ENCODE results near the gene SMARCA1. TPM values are rescaled to one million over a fixed set of nuclear protein-coding genes. Genes with fewer than 3 reads are reported as not detected.

Gene SMARCA1
- total RNA-seq, 1 experiment from 2014 or later, result 88.5 TPM

GRCh38 chrX:129534816-129535578 lies 11.7 kb upstream of the SMARCA1 start:
- Histone ChIP-seq H3K4me2 (no peak overlapping the region), H3K4me3 (no peak overlapping the region), H2AFZ (no peak overlapping the region), H3F3A (ENCODE audit: insufficient read depth, low read depth) (no peaks in the 10 kb centered on the region), H3K79me2 (ENCODE audit: low read depth) (no peaks in the 10 kb centered on the region), H3K4me1 (replicated peaks; ENCODE audit: insufficient read depth) (no peaks in the 10 kb centered on the region; the same call in 1 of the 2 replicates), H3K27ac (no peak overlapping the region), H3K9me3 (ENCODE audit: insufficient read depth, low read depth) (no peaks in the 10 kb centered on the region), H3K27me3 (ENCODE audit: insufficient read depth, low read depth) (no peaks in the 10 kb centered on the region), H3K9me2 (ENCODE audit: insufficient read depth) (no peaks in the 10 kb centered on the region), H3K36me3 (ENCODE audit: low read depth) (no peaks in the 10 kb centered on the region), H4K20me1 (ENCODE audit: insufficient read depth) (no peaks in the 10 kb centered on the region)
- DNase-seq, result no peak
- no TSS peak for BruUV-seq (replicated peaks)
- no peak for TF ChIP-seq EZH2 (IDR thresholded peaks at IDR 0.05; ENCODE audit: low read depth)
- TF ChIP-seq CTCF (conservative IDR thresholded peaks at IDR 0.05), result no peak
- ChIA-PET CTCF (no interaction called here), POLR2A (ENCODE audit: unreplicated experiment) (no interaction called here)
- intact Hi-C loops (cut with micrococcal nuclease; ENCODE audit: unreplicated experiment), result no loop called here

- ChIA-PET CTCF (no interaction called here), POLR2A (ENCODE audit: unreplicated experiment) (no interaction called here)
- Histone ChIP-seq H3K4me2 (no peak overlapping the region), H3K27me3 (ENCODE audit: insufficient read depth, low read depth) (no peaks in the 10 kb centered on the region), H3K9me2 (ENCODE audit: insufficient read depth) (no peaks in the 10 kb centered on the region), H3K4me3 (no peak overlapping the region), H3K79me2 (ENCODE audit: low read depth) (no peaks in the 10 kb centered on the region), H4K20me1 (ENCODE audit: insufficient read depth) (no peaks in the 10 kb centered on the region), H3K4me1 (replicated peaks; ENCODE audit: insufficient read depth) (no peaks in the 10 kb centered on the region), H2AFZ (no peak overlapping the region), H3K9me3 (ENCODE audit: insufficient read depth, low read depth) (no peaks in the 10 kb centered on the region), H3K27ac (no peak overlapping the region), H3K36me3 (ENCODE audit: low read depth) (no peaks in the 10 kb centered on the region), H3F3A (ENCODE audit: insufficient read depth, low read depth) (no peaks in the 10 kb centered on the region)
- no peak for DNase-seq
- intact Hi-C loops (cut with micrococcal nuclease; ENCODE audit: unreplicated experiment), result no loop called here
- BruUV-seq (replicated peaks), result no TSS peak
- TF ChIP-seq CTCF (conservative IDR thresholded peaks at IDR 0.05) (no peak), EZH2 (IDR thresholded peaks at IDR 0.05; ENCODE audit: low read depth) (no peak)
Observed at GRCh38 chrX:129531132-129531531, 7.8 kb upstream of the SMARCA1 start.

GRCh38 chrX:129530410-129530809 lies 7.1 kb upstream of the SMARCA1 start:
- H3K4me3 ChIP-seq, result no peak overlapping the region
- H3K9me3 ChIP-seq (ENCODE audit: insufficient read depth, low read depth), result no peaks in the 10 kb centered on the region
- H3K4me2 ChIP-seq, result no peak overlapping the region
- H2AFZ ChIP-seq, result no peak overlapping the region
- ChIA-PET CTCF (no interaction called here), POLR2A (ENCODE audit: unreplicated experiment) (no interaction called here)
- no peaks in the 10 kb centered on the region for H3K79me2 ChIP-seq (ENCODE audit: low read depth)
- no peaks in the 10 kb centered on the region for H3K36me3 ChIP-seq (ENCODE audit: low read depth)
- H3K9me2 ChIP-seq (ENCODE audit: insufficient read depth), result no peaks in the 10 kb centered on the region
- no peak for TF ChIP-seq EZH2 (IDR thresholded peaks at IDR 0.05; ENCODE audit: low read depth)
- TF ChIP-seq CTCF (conservative IDR thresholded peaks at IDR 0.05), result no peak
- H3F3A ChIP-seq (ENCODE audit: insufficient read depth, low read depth), result no peaks in the 10 kb centered on the region
- no peaks in the 10 kb centered on the region for H4K20me1 ChIP-seq (ENCODE audit: insufficient read depth)
- DNase-seq, result no peak
- no peaks in the 10 kb centered on the region for H3K4me1 ChIP-seq (replicated peaks; ENCODE audit: insufficient read depth)
- no peaks in the 10 kb centered on the region for H3K27me3 ChIP-seq (ENCODE audit: insufficient read depth, low read depth)
- H3K27ac ChIP-seq, result no peak overlapping the region
- BruUV-seq (replicated peaks), result no TSS peak
- intact Hi-C loops (cut with micrococcal nuclease; ENCODE audit: unreplicated experiment), result no loop called here
